WERI-Rb-1 (cell line): ENCODE results near the gene TRAFD1.

Experiments used
- DNase-seq: peaks from one replicate; pipeline ENCODE4 v3.0.0-alpha.2; 2020
- H3K27ac ChIP-seq: fragments of 250-450 bp; sonication (Bioruptor Pico); 2 replicates; pipeline ENCODE4 v1.5.1; 2020; ENCODE audit warnings: mild to moderate bottlenecking, moderate library complexity
- H3K27me3 ChIP-seq: fragments of 250-450 bp; sonication (Bioruptor Pico); 2 replicates; pipeline ENCODE4 v1.5.1; 2021; ENCODE audit warnings: mild to moderate bottlenecking, low read depth, moderate library complexity; ENCODE audit not compliant: insufficient read depth, severe bottlenecking
- H3K36me3 ChIP-seq: fragments of 250-450 bp; sonication (Bioruptor Pico); 2 replicates; pipeline ENCODE4 v1.5.1; 2020; ENCODE audit warnings: mild to moderate bottlenecking, moderate library complexity
- H3K4me3 ChIP-seq: 2 replicates; pipeline ENCODE4 v1.5.1; 2011; ENCODE audit warnings: low read depth, mild to moderate bottlenecking, control low read depth, low read length
- H3K9me3 ChIP-seq: fragments of 250-450 bp; sonication (Bioruptor Pico); 2 replicates; pipeline ENCODE4 v1.5.1; 2021; ENCODE audit warnings: mild to moderate bottlenecking, moderate library complexity; ENCODE audit not compliant: severe bottlenecking
- TF ChIP-seq, protein P1 (sequence below): IDR thresholded peaks from 2 replicates; pipeline ENCODE4 v1.5.1; 2011; ENCODE audit warnings: low read depth, mild to moderate bottlenecking, control low read depth, inconsistent platforms, low read length

Gene TRAFD1

DNA sequence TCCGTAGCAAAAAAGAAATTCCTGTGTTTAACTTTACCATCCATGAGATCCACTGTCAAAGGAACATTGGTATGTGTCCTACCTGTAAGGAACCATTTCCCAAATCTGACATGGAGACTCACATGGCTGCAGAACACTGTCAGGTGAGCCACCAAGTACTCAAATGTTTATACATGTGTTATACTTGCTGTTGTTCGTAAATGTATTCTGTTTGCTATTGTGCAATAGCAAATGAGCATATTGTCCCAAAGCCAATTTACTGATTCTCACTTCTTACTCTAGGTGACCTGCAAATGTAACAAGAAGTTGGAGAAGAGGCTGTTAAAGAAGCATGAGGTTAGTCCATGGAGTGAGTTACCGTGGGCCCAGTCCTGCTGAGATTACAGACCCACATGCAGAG is 9.4 kb downstream of the TRAFD1 start:
- no peak for DNase-seq
- no peak overlapping the region for H3K4me3 ChIP-seq
- H3K36me3 ChIP-seq: peaks cover 22% of the 10 kb centered on the region
- no peaks in the 10 kb centered on the region for H3K9me3 ChIP-seq
- H3K27ac ChIP-seq: no peak overlapping the region
- no peaks in the 10 kb centered on the region for H3K27me3 ChIP-seq
- TF ChIP-seq, protein P1, sequence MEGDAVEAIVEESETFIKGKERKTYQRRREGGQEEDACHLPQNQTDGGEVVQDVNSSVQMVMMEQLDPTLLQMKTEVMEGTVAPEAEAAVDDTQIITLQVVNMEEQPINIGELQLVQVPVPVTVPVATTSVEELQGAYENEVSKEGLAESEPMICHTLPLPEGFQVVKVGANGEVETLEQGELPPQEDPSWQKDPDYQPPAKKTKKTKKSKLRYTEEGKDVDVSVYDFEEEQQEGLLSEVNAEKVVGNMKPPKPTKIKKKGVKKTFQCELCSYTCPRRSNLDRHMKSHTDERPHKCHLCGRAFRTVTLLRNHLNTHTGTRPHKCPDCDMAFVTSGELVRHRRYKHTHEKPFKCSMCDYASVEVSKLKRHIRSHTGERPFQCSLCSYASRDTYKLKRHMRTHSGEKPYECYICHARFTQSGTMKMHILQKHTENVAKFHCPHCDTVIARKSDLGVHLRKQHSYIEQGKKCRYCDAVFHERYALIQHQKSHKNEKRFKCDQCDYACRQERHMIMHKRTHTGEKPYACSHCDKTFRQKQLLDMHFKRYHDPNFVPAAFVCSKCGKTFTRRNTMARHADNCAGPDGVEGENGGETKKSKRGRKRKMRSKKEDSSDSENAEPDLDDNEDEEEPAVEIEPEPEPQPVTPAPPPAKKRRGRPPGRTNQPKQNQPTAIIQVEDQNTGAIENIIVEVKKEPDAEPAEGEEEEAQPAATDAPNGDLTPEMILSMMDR: no peak

DNA sequence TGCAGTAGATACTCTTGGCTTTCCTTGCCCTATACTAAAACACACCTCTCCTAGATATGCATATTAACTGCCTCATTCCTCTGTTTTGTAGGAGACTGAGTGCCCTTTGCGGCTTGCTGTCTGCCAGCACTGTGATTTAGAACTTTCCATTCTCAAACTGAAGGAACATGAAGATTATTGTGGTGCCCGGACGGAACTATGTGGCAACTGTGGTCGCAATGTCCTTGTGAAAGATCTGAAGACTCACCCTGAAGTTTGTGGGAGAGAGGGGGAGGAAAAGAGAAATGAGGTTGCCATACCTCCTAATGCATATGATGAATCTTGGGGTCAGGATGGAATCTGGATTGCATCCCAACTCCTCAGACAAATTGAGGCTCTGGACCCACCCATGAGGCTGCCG is 15.4 kb downstream of the TRAFD1 start:
- no peaks in the 10 kb centered on the region for H3K9me3 ChIP-seq
- DNase-seq: no peak

DNA sequence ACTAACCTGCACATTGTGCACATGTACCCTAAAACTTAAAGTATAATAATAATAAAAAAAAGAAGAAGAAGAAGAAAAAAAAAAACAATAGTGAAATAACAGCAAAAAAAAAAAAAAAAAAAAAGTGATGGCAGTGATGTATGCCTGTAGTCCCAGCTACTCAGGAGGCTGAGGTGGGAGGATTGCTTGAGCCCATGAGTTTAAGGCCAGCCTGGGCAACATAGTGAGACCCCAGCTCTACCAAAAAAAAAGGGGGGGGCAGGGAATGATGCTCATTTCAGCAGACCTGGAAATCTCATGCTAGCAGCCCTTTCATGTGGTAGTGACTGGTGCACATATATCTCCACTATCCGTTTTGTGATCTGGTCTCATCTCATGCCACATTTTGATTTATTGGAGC is 20.8 kb downstream of the TRAFD1 start:
- TF ChIP-seq, protein P1: no peak
- DNase-seq: no peak
- Histone ChIP-seq H3K27ac (no peak overlapping the region), H3K4me3 (no peak overlapping the region), H3K27me3 (no peaks in the 10 kb centered on the region), H3K9me3 (no peaks in the 10 kb centered on the region), H3K36me3 (peaks cover 59% of the 10 kb centered on the region)

More for the DNA sequence above, 15.4 kb downstream of the TRAFD1 start:
- TF ChIP-seq, protein P1: no peak
- Histone ChIP-seq H3K27me3 (no peaks in the 10 kb centered on the region), H3K4me3 (no peak overlapping the region), H3K36me3 (peaks cover 38% of the 10 kb centered on the region), H3K27ac (no peak overlapping the region)

DNA sequence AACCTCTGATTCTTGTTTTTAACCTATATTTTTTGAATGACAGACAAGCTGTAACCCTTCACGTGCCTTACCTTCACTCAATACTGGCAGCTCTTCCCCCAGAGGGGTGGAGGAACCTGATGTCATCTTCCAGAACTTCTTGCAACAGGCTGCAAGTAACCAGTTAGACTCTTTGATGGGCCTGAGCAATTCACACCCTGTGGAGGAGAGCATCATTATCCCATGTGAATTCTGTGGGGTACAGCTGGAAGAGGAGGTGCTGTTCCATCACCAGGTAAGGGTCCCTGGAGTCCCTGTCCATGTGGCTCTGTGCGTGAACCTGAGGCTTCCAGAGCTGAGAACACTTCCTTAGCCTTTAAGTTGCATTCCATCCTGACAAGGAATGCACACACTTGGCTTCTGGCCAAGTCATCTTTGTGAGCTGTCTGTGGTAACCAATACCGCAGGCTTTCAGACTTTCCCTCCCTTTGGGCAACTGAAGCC is 22.7 kb downstream of the TRAFD1 start:
- peaks cover 71% of the 10 kb centered on the region for H3K36me3 ChIP-seq
- no peak overlapping the region for H3K27ac ChIP-seq
- TF ChIP-seq, protein P1: no peak
- no peaks in the 10 kb centered on the region for H3K27me3 ChIP-seq
- DNase-seq: no peak
- H3K4me3 ChIP-seq: no peak overlapping the region
- no peaks in the 10 kb centered on the region for H3K9me3 ChIP-seq

DNA sequence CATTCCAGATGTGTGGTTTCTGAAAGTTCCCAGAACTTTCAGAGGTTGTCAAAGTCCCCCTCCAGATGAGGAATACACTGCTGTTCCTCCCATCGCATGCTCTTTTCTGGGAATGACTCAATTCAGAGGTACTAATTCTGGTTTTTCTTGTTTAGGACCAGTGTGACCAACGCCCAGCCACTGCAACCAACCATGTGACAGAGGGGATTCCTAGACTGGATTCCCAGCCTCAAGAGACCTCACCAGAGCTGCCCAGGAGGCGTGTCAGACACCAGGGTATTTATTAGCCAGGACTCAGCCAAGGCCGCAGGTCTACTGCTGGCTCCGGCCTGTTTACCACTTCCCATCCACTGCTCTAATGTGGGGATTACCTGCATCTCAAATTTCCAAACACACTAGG is 24.2 kb downstream of the TRAFD1 start:
- H3K9me3 ChIP-seq: no peaks in the 10 kb centered on the region
- H3K4me3 ChIP-seq: no peak overlapping the region
- H3K27me3 ChIP-seq: no peaks in the 10 kb centered on the region
- TF ChIP-seq, protein P1: no peak
- peaks cover 73% of the 10 kb centered on the region for H3K36me3 ChIP-seq
- DNase-seq: no peak
- H3K27ac ChIP-seq: no peak overlapping the region
